Measurements from ENCODE around the gene THAP10. TPM values are rescaled to one million over a fixed set of nuclear protein-coding genes. Genes with fewer than 3 reads are reported as not detected.

THAP10 gene
- total and polyA plus RNA-seq, 2 experiments from 2014 or later: 5.7 to 8.2 TPM

DNA sequence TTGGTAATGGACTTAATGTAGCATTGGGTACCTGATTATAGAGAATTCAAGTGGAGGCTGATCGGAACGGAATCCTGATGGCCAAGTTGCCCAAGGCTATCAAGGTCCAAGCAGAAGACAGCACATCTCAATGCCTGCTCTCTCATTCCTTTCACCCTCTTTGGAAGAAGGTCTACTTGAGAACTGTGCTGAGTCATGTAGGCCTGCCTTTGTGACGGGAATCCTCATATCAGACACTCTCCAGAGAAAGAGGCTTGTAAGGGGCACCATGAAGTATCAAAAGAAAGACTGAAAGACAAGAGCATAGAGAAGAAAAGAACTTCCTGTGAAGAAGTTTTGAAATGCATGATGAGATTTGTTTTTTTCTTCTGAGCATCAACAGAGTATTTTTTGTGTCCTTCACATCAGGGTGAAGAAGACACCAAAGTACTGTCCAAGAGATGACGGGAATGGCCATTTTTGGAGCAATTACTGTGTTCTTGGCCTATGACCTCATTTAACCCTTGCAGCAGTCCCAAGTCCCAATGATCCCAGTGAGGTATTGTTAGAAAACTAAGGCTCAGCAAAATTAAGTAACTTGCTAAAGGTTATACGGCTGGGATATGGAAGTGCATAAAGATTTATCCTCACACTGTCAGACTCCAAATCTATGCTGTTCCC is 25.1 kb downstream of the THAP10 start:
- H3K4me1 Mint-ChIP-seq: no peaks in the 10 kb centered on the region; the same call in 2 of the 3 replicates
- Histone ChIP-seq H3K4me1 (ENCODE audit: insufficient read depth) (no peaks in the 10 kb centered on the region), H3K4me2 (no peak overlapping the region), H3K27me3 (ENCODE audit: insufficient read depth) (no peaks in the 10 kb centered on the region), H3K36me3 (ENCODE audit: insufficient read depth) (no peaks in the 10 kb centered on the region), H4K20me1 (replicated peaks; ENCODE audit: insufficient read depth) (no peaks in the 10 kb centered on the region), H3K9me2 (ENCODE audit: insufficient read depth) (peaks cover 5% of the 10 kb centered on the region; the same call in 1 of the 2 replicates), H3K4me3 (no peak overlapping the region), H3F3A (replicated peaks; ENCODE audit: low read depth) (no peaks in the 10 kb centered on the region), H3K79me2 (replicated peaks; ENCODE audit: insufficient read depth) (no peaks in the 10 kb centered on the region), H2AFZ (no peak overlapping the region), H3K27ac (ENCODE audit: low read depth) (no peak overlapping the region)
- H3K27me3 Mint-ChIP-seq (ENCODE audit: insufficient read depth, low read depth, poor library complexity): peaks cover 3% of the 10 kb centered on the region
- no peak overlapping the region for H3K4me3 Mint-ChIP-seq
- TF ChIP-seq CTCF (conservative IDR thresholded peaks at IDR 0.05; ENCODE audit: low read depth in 2 of 2): no peak
- no peak for TF ChIP-seq ETS1 (IDR thresholded peaks at IDR 0.05)
- TF ChIP-seq NANOG (IDR thresholded peaks at IDR 0.05; ENCODE audit: borderline replicate concordance): no peak
- no peak for TF ChIP-seq EZH2 (IDR thresholded peaks at IDR 0.05; ENCODE audit: low read depth, unreplicated experiment)
- TF ChIP-seq STAT1 (IDR thresholded peaks at IDR 0.05; ENCODE audit: unreplicated experiment): no peak
- no peak for TF ChIP-seq POLR2AphosphoS5 (IDR thresholded peaks at IDR 0.05; ENCODE audit: low read depth)
- TF ChIP-seq ZNF462 (CRISPR knock-in tag; IDR thresholded peaks at IDR 0.05): no peak
- H3K27ac Mint-ChIP-seq: no peak overlapping the region; the same call in 1 of the 2 replicates
- DNase-seq (ENCODE audit: low spot score) (no peak), ATAC-seq (no peak)
- peaks cover 9% of the 10 kb centered on the region for H3K36me3 Mint-ChIP-seq (ENCODE audit: low read depth)
- H3K9me3 Mint-ChIP-seq: peaks cover 13% of the 10 kb centered on the region

All from GM23338 (cell line).